T-helper 2 cell (primary cell): Measurements from ENCODE around the gene SULT2A1.
A peak's percentile ranks its signal among the peaks of the same experiment; 100 is the strongest.
"Not testable (repeated sequence)": the region's sequence is repeated elsewhere in the genome, so short reads cannot be mapped to it uniquely, and the experiment has no call there.

Source experiments
- DNase-seq, 5 experiments: peaks; one replicate each; pipeline versions ENCODE4 v3.0.0 to v3.0.0-alpha.2; 2012 to 2022
- total RNA-seq, 2 donors: gene quantifications; one replicate each; lab custom pipeline; 2026; lab: John Stamatoyannopoulos, UW

SULT2A1 gene
- 0 reads per million in 2 donors for total RNA-seq

DNA sequence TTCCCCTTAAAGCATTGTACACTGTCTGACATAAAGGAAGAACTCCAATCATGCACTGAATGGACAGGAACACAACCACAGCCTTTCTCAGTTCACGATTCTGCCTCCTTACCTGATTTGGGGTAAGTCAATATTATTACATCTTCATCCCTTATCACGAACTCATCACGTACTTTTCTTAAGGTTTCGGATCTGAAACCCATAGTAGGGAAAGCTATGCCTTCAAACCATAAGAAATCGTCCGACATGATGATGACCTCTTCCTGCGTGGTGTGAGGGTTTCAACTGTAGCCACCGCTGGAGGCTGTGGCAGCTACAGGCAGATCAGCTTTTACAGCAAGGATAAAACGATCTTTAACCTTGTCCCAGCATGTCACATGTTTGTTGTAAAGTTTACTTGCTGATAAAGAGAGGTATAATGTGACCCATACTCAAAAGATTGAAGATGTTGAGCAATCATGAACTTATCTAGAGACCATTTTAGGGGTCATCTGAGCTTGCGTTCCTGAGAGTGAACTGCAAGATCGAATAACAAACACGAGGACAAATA lies at the start of gene SULT2A1:
Gene SULT2A1 (minus strand): TSS at position 306 of the 550 bp plus-strand sequence. CDS start 58 bp downstream, at position 248.
- DNase-seq = no peak

GRCh38 chr19:47928581-47928980 lies 42.5 kb upstream of the SULT2A1 start:
- not testable (repeated sequence) for DNase-seq

- peak in 1 of 5 experiments; percentile 65 for DNase-seq
Observed at GRCh38 chr19:47920107-47920506, 34.0 kb upstream of the SULT2A1 start.

GRCh38 chr19:47910191-47910590 lies 24.1 kb upstream of the SULT2A1 start:
- DNase-seq = not testable (repeated sequence)

DNA sequence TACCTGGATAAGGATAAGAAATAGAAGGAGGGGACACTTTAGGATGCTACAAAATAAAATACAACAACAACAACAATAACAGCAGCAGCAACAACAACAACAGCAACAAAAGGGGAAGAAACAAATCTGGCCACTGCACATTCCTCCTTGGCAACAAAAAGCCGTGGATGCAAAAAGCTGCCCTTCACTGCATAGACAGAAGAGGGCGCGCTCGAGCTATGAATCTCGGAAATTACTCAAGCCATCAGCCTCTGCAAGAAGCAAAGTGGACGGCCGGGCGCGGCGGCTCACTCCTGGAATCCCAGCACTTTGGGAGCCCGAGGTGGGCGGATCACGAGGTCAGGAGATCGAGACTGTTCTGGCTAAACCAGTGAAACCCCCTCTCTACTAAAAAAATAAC lies 23.2 kb upstream of the SULT2A1 start:
- peak in 4 of 5 experiments; percentile 32 to 66 (median 47) for DNase-seq

DNA sequence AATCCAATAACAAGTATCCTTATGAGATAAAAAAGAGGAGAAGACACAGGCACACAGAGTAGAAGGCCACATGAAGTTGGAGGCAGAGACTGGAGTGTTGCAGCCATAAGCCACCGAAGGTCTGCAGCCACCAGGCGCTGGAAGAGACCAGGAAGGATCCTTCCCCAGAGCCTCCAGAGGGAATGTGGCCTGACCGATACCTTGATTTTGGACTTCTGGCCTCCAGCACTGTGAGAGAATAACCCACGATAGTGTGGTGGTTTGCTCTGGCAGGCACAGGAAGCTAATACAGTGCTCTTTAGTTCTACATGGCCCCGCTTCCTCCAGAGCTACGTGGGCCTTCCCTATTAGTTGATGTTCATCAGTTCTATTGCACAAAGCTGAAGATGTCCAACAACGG lies 15.3 kb upstream of the SULT2A1 start:
- DNase-seq = no peak

DNA sequence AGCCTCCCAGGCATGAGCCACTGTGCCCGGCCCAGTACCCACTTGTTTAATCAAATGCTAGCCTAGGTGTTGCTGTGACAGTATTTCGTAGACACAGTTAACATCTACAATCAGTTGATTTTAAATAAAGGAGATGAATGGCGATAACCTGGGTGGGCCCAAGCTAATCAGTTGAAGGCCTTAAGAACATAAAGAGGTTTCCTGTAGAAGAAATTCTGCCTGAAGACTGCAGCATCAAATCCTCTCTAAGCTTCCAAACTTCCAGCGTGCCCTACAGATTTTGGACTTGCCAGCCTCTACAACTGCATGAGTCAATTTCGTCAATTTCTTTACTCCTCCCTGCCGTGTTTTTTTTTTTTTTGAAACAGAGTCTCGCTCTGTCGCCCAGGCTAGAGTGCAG lies 13.2 kb upstream of the SULT2A1 start:
- DNase-seq = no peak

DNA sequence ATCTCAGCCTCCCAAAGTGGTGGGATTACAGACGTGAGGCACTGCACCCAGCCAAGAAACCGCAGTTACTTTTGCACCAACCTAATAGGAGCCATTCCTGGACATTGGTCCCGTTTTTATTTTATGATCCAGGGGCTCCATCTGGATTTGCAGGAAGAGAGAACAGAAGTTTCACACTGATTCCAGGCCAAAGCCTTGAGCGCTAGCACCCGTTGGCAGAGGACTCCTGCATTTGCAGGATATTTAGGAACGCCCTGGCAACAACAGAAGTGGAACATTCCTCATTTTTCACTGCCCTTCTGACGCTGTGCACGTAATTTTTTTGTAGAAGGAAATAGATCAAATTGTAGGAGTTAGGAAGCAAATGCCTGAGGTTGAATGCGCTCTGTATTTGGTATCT lies 11.7 kb upstream of the SULT2A1 start:
- DNase-seq = no peak

- DNase-seq = no peak
Observed at GRCh38 chr19:47896773-47897172, 10.7 kb upstream of the SULT2A1 start.

DNA sequence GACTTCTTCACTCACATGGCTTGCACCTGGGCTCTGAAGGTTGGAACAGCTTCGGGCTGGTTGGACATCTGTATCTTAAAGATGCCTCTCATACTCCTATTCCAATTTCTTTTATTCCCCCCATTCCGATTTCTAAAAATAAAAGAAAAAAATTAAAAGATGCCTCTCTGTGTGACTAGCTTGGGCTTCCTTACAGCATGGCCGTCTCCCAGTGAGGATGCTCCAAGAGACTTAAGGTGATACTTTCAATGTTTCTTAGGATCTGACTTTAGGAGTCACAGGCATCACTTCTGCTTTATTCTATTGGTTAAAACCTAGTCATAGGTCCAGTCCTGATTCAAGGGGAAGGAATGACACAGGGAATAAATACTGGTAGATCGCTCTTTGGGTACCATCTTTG lies 9.9 kb upstream of the SULT2A1 start:
- no peak for DNase-seq

GRCh38 chr19:47895165-47895782 lies 9.2 kb upstream of the SULT2A1 start:
- no peak for DNase-seq

- DNase-seq = no peak
Observed at GRCh38 chr19:47891923-47892666, 6.0 kb upstream of the SULT2A1 start.

- DNase-seq = no peak
Observed at GRCh38 chr19:47891622-47891922, 5.5 kb upstream of the SULT2A1 start.

DNA sequence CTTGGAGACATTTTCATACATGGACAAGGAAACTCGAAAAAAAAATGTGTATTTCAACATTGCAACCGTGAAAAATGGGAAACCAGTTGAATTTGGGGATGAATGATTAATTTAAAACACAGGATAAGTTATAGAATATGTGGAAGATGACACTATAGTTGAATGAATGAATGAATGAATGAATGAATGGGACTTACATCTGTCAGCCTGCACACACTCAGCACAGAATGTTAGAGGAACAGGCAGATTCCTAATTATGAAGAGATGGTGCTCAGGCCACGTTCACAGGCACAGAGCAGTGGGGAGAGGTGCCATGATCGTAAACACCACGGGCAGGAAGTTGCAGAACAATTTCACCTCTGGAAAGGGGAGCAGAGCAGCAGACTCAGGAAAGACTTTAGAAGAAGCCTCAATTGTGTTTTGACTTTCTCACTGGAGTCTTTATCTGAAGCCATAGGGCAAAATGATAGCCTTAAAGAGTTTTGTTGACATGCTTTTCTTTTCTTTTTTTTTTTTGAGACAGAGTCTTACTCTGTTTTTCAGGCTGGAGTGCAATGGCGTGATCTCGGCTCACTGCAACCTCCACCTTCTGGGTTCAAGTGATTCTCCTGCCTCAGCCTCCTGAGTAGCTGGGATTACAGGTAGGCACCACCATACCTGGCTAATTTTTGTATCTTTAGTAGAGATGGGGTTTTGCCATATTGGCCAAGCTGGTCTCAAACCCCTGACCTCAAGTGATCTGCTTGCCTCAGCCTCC lies 4.9 kb upstream of the SULT2A1 start:
- no peak for DNase-seq

GRCh38 chr19:47885067-47885463 lies 1.1 kb downstream of the SULT2A1 start:
- no peak for DNase-seq

GRCh38 chr19:47882890-47883289 lies 3.2 kb downstream of the SULT2A1 start:
- DNase-seq = no peak

- no peak for DNase-seq
Observed at GRCh38 chr19:47881757-47882156, 4.4 kb downstream of the SULT2A1 start.

GRCh38 chr19:47879385-47879784 lies 6.7 kb downstream of the SULT2A1 start:
- not testable (repeated sequence) for DNase-seq

- DNase-seq = no peak
Observed at GRCh38 chr19:47878906-47879305, 7.2 kb downstream of the SULT2A1 start.

DNA sequence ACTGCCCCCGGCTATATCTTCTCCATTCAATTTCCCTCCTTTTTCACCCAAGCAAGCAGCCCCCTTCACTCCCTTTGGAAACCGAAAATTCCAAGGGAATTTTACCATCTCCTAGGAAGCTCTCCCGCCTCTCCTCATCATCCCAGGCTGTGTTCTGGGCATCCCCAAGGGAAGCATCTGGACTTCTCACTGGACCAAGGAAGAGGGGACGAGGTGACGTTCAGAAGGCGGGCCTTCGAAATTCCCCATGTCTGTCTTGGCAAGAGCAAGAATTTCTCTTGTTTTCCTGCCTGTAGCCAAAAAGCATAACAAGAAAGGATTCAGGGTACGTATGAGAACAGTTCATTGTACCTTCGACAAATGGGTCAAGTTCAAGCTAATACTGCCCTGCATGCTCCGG lies 20.9 kb downstream of the SULT2A1 start:
- DNase-seq = no peak

DNA sequence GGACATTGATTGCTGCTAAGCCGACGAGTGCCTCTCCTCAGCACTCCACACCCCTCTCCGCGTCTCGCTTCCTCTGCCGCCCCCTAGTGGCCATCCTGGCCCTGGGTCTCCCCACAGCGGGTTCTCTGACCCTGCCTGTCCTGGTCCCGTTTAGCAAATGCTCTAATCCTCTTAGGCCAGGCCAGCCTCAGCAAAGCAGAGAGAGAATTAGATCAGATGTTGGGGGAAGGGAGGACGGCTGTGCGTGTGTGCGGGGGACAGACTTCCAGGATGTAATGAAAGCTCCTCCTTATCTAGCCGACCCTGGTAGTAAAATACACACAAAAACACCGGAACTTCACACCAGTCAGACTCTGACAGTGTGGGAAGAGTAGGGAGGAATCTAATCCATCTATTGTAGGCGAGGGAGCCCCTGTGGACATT lies 22.6 kb downstream of the SULT2A1 start:
- peak; percentile 29 to 78 (median 63) for DNase-seq

GRCh38 chr19:47861630-47862029 lies 24.5 kb downstream of the SULT2A1 start:
- DNase-seq = no peak

DNA sequence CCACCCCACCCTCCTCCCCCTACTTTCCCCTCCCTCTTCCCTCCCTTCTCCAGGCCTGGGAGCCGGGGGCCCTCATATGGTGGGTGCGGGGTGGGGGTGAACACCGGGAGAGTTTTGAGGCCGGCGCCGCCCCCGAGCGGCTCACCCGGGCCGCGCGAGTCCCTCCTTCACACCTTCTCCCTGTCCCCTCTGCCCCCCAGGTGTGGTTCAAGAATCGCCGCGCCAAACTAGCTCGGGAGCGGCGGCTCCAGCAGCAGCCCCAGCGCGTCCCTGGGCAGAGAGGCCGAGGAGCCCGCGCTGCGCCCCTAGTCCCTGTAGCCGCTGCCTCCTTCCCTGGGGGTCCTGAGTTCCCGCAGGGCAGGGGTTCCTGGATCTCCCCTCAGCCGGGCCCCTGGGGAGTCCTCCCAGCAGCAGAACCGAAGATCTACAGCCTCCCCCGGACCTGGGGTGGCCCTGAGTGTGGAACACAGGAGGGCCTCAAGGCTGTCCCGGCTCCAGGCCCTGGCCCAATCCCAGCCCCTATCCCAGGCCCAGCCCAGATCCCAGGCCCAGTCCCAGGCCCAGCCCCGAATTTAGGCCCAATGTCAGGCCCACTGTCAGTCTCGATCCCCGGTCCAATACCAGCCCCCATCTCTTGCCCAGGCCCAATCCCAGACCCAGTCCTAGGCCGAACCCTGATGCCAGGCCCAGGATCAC lies 25.4 kb downstream of the SULT2A1 start:
- DNase-seq = no peak
